Measurements from ENCODE around the gene WDPCP. TPM values are rescaled to one million over a fixed set of nuclear protein-coding genes. Genes with fewer than 3 reads are reported as not detected.
"Not testable (repeated sequence)": the region's sequence is repeated elsewhere in the genome, so short reads cannot be mapped to it uniquely, and the experiment has no call there.

Gene WDPCP
- total and polyA plus RNA-seq, 2 donors = 3.8 to 49.2 TPM

DNA sequence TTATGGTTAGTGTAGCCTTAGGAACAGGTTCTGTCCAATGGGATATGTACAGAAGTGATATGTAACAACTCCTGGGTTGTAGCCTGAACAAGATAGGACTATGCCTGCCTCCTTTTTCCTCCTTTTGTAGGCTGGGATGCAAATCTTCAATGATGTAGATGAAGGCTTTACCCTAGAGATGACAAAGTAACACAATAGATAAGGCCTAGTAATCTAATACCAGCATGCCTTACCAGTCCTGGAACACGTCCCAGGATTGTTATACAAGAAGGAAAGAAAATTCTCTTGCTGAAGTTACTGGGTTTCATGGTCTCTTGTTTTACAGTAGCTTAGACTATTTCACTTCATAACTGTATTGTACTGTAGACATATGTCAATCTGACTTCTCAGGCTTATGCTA is 345.5 kb downstream of the WDPCP start:
- no peaks in the 10 kb centered on the region for H3K4me1 ChIP-seq (ENCODE audit: insufficient read depth)
- no peak overlapping the region for H3K27ac ChIP-seq (ENCODE audit: low read depth)
- no peak for DNase-seq (ENCODE audit: extremely low spot score)
- 57% methylated on average over 1 of the region's 1 CpG for WGBS
- H3K4me3 ChIP-seq (ENCODE audit: low read depth, low read length) = no peak overlapping the region
- no peaks in the 10 kb centered on the region for H3K36me3 ChIP-seq (ENCODE audit: insufficient read depth)

DNA sequence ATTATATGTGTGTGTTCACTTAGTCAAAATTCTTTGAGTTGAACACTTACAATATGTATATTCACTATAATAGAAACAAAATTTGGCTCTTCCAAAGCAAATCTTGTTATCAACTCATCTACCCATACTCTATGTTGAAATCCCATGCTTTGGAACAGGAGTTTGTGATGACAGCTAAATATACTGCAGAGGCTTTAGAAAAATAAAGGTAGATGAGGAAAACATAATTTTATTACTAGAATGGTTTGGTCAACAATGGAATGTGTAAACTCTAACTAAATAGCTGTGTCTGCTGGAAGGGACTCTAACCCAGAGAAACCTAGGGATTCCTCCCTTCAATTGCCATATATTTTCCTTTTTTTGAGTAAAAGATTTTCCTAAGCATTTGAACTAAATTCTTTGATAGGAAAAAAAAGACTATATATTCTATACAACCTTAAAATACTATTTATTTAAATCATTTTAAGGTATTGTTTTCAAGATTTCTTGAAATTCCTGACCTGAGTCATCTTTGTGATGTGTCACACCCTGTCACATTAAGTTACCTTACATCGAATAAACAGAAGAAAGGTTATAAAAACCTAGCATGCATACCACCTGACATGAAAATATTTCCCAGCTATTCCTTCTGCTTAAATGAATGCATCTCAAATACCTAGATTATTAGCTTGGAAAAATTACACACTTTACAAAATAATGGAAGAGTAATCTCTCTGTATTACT is 362.2 kb downstream of the WDPCP start:
- Histone ChIP-seq H3K36me3 (ENCODE audit: insufficient read depth) (no peaks in the 10 kb centered on the region), H3K4me1 (ENCODE audit: insufficient read depth) (no peaks in the 10 kb centered on the region), H3K27ac (ENCODE audit: low read depth) (no peak overlapping the region), H3K4me3 (ENCODE audit: low read depth, low read length) (no peak overlapping the region)
- 81% methylated on average over 1 of the region's 1 CpG for WGBS
- no peak for DNase-seq (ENCODE audit: extremely low spot score)

DNA sequence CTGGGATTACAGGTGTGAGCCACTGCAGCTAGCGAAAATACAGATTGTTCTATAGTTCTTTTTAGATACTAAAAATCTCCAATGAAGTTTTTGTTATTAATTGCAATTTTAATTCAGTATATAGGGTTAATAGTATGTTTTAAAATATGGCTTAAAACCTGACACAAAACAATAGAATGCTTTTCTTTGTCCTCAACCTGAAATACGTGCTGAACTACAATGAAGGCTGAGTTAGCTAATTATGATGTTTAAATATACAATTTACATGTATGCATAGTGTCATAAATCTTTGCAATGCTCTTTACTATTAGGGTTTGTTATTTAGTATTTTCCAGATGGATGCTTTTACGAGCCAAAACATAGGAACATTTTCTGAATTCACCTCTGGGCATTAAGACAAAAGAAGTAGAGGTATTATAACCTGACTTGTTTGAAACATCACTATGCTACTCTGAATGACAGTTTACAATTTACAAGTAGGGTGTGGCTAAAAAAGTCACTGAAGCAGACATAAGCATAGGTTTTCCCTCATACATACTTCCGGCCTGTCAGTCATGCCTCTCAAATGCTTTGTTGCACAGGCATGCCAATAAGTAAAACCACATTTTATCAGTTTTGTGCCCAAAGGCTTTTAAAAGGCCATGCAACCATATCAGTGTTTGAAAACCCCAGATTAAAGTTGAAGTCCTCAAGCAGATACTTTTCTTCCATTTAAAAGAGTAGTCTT is 369.3 kb downstream of the WDPCP start:
- WGBS = 83% methylated on average over 4 of the region's 4 CpGs

DNA sequence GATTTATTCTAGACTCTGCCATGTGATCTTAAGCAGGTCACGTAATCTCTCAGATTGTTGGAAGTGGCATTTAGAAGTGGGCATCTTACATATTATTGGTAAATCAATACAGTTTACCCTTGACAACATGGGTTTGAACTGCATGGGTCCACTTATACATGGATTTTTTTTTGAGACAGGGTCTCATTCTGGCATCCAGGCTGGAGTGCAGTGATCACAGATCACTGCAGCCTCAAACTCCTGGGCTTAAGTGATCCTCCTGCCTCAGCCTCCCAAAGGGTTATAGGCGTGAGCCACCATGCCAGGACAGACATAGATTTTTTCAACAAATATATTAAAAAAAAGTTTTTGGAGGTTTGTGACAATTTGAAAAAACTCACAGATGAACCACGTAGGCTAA is 393.0 kb downstream of the WDPCP start:
- no peaks in the 10 kb centered on the region for H3K36me3 ChIP-seq (ENCODE audit: insufficient read depth)
- 96% methylated on average over 3 of the region's 3 CpGs for WGBS
- no peak for DNase-seq (ENCODE audit: extremely low spot score)
- H3K4me3 ChIP-seq (ENCODE audit: low read depth, low read length) = no peak overlapping the region
- H3K27ac ChIP-seq (ENCODE audit: low read depth) = no peak overlapping the region
- no peaks in the 10 kb centered on the region for H3K4me1 ChIP-seq (ENCODE audit: insufficient read depth)

More for the DNA sequence above, 369.3 kb downstream of the WDPCP start:
- DNase-seq (ENCODE audit: extremely low spot score) = no peak
- Histone ChIP-seq H3K36me3 (ENCODE audit: insufficient read depth) (no peaks in the 10 kb centered on the region), H3K4me1 (ENCODE audit: insufficient read depth) (no peaks in the 10 kb centered on the region), H3K27ac (ENCODE audit: low read depth) (no peak overlapping the region), H3K4me3 (ENCODE audit: low read depth, low read length) (no peak overlapping the region)

DNA sequence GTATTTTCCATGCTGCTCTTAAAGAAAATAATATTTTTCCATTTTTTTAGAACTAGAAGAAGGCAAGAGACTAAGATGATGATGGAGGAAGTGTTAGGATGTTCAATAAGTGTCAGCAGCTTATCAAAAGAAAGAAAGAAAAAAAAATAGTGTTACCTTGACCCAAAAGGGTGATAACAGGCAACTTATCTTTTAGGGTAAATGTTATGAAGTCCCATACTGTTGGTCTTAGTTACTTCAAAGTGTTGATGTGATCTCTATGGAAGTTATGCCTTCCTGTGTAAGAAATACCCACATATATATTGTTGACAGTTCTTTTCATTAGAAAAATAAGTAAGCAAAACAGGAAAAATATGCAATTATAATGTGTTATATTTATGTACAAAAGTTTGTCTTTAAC is 394.1 kb downstream of the WDPCP start:
- H3K36me3 ChIP-seq (ENCODE audit: insufficient read depth) = no peaks in the 10 kb centered on the region
- no peak for DNase-seq (ENCODE audit: extremely low spot score)

DNA sequence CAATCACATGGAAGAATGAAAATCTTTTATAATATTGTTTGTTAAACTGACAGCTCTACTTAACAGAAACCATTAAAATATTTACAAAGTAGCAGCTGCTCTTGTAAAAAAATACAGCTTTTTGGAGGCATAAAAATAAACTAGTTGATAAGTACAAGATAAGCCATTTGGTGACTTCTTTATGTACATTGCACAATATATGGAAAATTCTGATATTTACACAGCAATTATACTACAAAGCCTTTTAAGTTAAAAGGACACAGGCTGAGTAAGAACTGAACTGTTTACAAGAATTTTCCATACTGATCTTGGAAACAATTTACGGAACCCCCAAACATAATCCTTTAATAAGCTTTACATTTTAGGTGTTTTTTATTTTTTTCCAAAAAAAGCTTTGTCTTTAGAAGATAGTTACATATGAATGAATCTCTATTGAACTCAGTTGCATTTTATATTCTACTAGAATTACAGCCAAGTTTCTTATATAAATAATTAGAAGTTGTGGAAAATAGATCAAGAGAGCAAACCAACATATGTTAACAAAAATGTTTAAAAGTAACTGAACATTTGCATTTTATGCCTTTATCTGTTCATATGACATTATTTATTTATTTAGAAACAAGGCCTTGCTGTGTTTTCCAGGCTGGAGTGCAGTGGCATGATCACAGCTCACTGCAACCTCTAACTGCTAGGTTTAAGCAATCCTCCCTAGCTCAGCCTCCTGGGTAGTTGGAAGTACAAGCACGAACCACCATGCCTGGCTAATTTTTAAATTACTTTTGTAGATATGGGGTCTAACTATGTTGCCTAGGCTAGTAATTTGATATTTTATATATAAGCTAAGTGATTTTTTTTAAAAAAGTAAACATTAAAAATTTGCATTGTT is 395.1 kb downstream of the WDPCP start:
- Histone ChIP-seq H3K36me3 (ENCODE audit: insufficient read depth) (no peaks in the 10 kb centered on the region), H3K4me1 (ENCODE audit: insufficient read depth) (no peaks in the 10 kb centered on the region), H3K27ac (ENCODE audit: low read depth) (no peak overlapping the region), H3K4me3 (ENCODE audit: low read depth, low read length) (no peak overlapping the region)
- no peak for DNase-seq (ENCODE audit: extremely low spot score)
- 67% methylated on average over 2 of the region's 2 CpGs for WGBS

More for the DNA sequence above, 394.1 kb downstream of the WDPCP start:
- Histone ChIP-seq H3K27ac (ENCODE audit: low read depth) (no peak overlapping the region), H3K4me1 (ENCODE audit: insufficient read depth) (no peaks in the 10 kb centered on the region), H3K4me3 (ENCODE audit: low read depth, low read length) (no peak overlapping the region)

DNA sequence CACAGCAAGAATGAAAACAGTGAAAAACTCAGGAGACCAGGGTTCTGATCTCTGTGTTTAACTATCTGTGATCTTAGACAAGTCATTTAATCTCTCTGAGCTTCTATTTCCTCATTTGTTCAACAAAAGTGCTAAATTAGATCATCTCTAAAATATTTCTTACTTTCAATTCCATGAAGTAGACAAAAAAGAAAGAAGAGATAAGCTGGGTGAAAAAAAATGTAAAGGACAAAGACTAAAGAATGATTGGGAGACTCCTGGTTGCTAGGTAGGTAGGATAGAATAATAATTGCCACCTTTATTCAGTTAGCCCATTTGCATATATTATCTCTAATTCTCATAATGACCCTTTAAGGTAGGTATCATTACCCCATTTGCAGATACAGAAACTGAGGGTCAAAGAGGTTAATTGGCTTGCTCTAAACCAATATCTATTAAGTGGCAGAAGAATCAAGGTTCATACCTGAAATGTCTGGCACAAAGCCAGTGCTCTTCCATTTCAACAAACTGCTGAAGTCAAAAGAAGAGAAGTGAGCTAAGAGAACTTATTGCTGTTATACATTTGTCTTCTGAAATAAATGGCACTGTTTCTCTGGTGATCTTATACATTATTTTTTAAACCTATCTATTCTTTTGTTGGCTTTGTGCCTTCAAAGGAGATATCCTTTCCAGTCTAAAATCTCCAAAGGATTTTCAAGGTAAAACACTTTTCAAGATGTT is 395.9 kb downstream of the WDPCP start:
- Histone ChIP-seq H3K4me3 (ENCODE audit: low read depth, low read length) (no peak overlapping the region), H3K4me1 (ENCODE audit: insufficient read depth) (no peaks in the 10 kb centered on the region), H3K27ac (ENCODE audit: low read depth) (no peak overlapping the region), H3K36me3 (ENCODE audit: insufficient read depth) (no peaks in the 10 kb centered on the region)
- DNase-seq (ENCODE audit: extremely low spot score) = no peak

DNA sequence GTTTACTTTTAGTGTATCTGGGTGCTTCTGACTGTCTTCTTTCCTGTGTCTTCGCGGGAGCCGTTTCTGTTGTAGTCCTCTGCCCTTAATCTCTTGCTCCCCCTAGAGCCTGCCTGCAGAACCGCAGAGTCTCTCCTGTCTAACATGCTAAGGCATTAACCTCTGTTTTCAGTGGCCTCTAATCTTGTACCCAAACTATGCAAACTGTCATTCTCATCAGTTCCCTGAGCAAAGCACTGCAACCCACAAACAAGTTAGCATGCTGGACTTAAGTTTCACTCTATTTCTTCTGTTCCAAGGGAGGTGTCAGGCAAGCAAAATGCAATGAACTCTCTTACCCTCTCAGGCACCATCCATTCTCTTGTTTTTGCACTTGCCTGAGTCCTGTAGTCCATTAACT is 399.3 kb downstream of the WDPCP start:
- 25% methylated on average over 4 of the region's 4 CpGs for WGBS
- H3K4me3 ChIP-seq (ENCODE audit: low read depth, low read length) = no peak overlapping the region
- no peak for DNase-seq (ENCODE audit: extremely low spot score)

DNA sequence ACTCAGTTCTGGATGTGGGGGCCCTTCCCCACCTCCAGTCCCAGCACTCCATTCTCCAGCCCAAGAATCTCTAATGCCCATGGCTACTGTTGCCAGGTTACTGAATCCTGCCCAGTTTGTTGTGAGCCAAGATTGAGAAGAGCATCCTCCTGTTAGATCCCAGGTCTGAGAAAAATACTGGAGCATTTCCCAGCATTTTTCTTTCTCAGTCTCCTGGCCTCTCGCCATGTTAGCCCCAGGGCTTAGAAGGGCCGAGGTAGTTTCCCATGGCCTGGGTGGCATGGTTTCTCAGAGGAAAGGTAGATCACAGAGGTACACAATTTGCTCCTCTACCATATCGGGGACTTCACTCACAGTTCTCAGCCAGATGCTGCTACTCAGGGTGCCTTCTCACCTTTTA is 401.9 kb downstream of the WDPCP start:
- WGBS = 95% methylated on average over 3 of the region's 3 CpGs

More for the DNA sequence above, 399.3 kb downstream of the WDPCP start:
- Histone ChIP-seq H3K4me1 (ENCODE audit: insufficient read depth) (no peaks in the 10 kb centered on the region), H3K27ac (ENCODE audit: low read depth) (no peak overlapping the region), H3K36me3 (ENCODE audit: insufficient read depth) (no peaks in the 10 kb centered on the region)

DNA sequence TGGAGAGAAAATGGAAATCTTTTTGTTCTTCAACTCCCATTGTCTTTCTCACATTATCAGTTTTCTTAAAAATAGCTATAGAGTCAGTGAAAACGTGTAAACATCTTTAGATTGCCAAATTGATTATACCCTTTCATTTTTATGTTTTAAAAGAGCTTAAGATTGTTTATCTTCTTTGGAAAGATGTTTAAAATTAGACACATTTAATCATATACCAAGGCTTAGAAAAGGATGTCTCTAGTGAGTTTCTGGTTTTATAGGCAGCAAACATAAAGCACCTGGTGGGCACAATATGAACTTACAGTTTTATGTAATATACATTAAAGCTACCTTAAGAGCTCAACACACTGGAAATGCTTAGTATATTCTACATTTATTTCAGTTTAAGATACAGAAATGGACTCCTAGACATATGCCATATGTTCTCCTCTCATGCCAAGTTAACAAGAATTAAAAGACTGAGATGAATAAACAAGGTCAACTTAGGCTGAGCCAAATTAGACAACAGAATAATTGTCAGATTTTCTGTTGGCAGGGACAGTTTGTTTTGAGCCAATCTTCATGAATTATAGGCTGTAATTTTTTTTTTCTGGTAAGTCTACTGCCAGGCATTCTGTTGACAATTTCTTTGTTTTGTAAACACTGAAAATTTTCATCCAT is 425.0 kb downstream of the WDPCP start:
- Histone ChIP-seq H3K36me3 (ENCODE audit: insufficient read depth) (no peaks in the 10 kb centered on the region), H3K27ac (ENCODE audit: low read depth) (no peak overlapping the region), H3K4me1 (ENCODE audit: insufficient read depth) (no peaks in the 10 kb centered on the region), H3K4me3 (ENCODE audit: low read depth, low read length) (no peak overlapping the region)
- no peak for DNase-seq (ENCODE audit: extremely low spot score)
- 18% methylated on average over 1 of the region's 1 CpG for WGBS

More for the DNA sequence above, 401.9 kb downstream of the WDPCP start:
- Histone ChIP-seq H3K4me3 (ENCODE audit: low read depth, low read length) (no peak overlapping the region), H3K4me1 (ENCODE audit: insufficient read depth) (no peaks in the 10 kb centered on the region), H3K36me3 (ENCODE audit: insufficient read depth) (no peaks in the 10 kb centered on the region), H3K27ac (ENCODE audit: low read depth) (no peak overlapping the region)
- no peak for DNase-seq (ENCODE audit: extremely low spot score)

DNA sequence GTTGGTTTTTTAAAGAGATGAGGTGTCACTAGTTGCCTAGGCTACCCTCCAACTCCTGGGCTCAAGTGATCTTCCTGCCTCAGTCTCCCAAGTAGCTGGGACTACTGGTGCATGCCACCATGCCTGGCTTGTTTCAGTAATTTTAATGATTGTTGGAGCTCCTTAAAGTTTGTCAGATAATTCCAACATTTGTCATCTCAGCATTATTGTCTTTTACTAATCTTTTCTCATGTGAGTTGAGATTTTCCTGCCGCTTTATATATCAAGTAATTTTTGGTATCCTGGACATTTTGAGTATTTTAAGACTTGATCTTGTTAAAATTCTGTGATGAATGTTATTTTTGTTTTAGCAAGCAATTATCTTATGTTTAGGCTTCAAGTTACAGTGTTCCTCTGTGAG is 429.0 kb downstream of the WDPCP start:
- Histone ChIP-seq H3K4me1 (ENCODE audit: insufficient read depth) (no peaks in the 10 kb centered on the region), H3K27ac (ENCODE audit: low read depth) (no peak overlapping the region), H3K36me3 (ENCODE audit: insufficient read depth) (no peaks in the 10 kb centered on the region), H3K4me3 (ENCODE audit: low read depth, low read length) (no peak overlapping the region)
- no peak for DNase-seq (ENCODE audit: extremely low spot score)
- 98% methylated on average over 1 of the region's 1 CpG for WGBS

DNA sequence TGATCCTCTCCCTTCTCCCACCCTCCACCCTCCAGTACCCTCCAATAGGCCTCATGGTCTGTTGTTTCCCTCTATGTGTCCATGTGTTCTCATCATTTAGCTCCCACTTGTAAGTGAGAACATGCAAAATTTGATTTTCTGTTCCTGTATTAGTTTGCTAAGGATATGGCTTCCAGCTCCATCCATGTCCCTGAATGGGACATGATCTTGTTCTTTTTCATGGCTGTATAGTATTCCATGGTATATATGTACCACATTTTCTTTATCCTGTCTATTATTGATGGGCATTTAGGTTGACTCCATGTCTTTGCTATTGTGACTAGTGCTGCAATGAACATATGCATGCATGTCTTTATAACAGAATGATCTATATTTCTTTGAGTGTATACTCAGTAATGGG is 451.6 kb downstream of the WDPCP start:
- H3K4me1 ChIP-seq (ENCODE audit: insufficient read depth); DNase-seq (ENCODE audit: extremely low spot score); H3K36me3 ChIP-seq (ENCODE audit: insufficient read depth); H3K4me3 ChIP-seq (ENCODE audit: low read depth, low read length); H3K27ac ChIP-seq (ENCODE audit: low read depth): not testable (repeated sequence)

DNA sequence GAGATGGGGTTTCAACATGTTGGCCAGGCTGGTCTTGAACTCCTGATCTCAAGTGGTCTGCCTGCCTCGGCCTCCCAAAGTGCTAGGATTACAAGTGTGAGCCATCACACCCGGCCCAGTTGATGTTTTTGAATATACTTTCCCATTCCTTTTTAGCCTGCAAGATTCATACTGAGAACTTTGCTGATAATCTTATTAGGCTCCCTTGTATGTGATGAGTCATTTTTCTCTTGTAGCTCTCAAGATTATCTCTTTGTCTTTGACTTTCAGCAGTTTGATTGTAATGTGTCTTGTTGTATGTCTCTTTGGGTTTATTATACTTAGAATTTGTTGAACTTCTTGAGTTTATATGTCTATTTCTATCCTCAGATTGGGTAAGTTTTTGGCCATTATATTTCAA is 456.3 kb downstream of the WDPCP start:
- Histone ChIP-seq H3K27ac (ENCODE audit: low read depth) (no peak overlapping the region), H3K4me1 (ENCODE audit: insufficient read depth) (no peaks in the 10 kb centered on the region), H3K36me3 (ENCODE audit: insufficient read depth) (no peaks in the 10 kb centered on the region), H3K4me3 (ENCODE audit: low read depth, low read length) (no peak overlapping the region)
- DNase-seq (ENCODE audit: extremely low spot score) = no peak
- 94% methylated on average over 2 of the region's 2 CpGs for WGBS

All from urinary bladder (tissue), 4 donors.